HG02642 (cell line): ENCODE results near the gene TREH.
"Not testable (repeated sequence)": the region's sequence is repeated elsewhere in the genome, so short reads cannot be mapped to it uniquely, and the experiment has no call there.

Experiments
- ATAC-seq: cut with Tn5 transposase; IDR thresholded peaks from one replicate; pipeline ENCODE4 v1.9.1; 2021; ENCODE audit warnings: mild to moderate bottlenecking; ENCODE audit not compliant: unreplicated experiment, poor library complexity

The TREH gene

DNA sequence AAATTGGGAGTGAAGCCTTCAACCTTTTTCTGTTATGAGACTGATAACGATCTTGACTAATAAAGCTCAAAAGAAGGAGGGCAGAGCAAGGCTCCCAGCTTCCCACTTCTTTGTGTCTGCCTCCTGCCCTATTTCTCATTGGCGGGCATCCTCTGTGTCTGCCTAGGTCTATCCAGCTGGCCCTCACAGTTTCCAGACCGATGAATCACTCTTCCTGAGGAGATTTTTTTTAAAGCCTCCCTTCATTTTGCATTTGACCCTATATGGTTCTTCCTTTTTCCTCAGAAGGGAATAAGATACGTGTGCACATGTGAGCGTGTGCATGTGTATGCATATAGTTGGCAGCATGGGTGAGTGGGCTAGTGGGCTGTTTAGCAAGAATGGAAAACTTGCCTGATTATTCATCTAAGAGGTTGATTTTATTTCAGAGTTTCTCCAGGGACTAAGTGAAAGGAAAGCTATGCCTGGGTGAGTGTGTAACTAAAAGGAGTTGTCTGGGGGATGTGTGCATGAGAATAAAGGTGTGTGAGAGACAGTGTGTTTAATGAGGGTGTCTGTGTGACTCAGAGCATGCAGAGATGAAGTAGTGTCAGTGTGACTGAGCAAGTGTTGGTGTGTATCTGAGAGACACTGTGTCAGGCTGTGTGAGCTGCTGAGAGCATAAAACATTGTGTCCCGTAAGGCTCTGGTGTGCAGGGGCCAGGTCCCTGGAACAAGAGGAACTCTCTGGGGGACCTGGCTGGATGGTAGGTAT is 59.8 kb downstream of the TREH start:
- no peak for ATAC-seq

DNA sequence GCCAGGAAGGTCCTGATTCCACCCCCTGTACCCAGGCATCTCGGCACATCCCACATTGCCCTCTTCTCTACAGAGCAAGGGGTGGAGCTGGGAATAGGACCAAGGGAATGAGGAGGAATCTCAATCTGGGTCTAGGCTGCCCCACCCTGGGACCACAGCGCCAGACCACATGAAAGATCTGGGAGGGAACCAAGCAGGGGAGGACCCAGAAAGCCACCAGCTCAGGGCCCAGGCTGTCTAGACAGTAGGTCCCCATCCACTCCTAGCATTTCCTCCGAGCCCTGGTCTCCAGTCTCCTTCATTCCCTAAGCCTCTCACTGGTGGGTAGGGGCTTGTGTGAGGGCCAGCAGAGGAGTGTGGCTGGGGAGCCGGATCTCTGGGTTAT is 60.5 kb downstream of the TREH start:
- no peak for ATAC-seq

DNA sequence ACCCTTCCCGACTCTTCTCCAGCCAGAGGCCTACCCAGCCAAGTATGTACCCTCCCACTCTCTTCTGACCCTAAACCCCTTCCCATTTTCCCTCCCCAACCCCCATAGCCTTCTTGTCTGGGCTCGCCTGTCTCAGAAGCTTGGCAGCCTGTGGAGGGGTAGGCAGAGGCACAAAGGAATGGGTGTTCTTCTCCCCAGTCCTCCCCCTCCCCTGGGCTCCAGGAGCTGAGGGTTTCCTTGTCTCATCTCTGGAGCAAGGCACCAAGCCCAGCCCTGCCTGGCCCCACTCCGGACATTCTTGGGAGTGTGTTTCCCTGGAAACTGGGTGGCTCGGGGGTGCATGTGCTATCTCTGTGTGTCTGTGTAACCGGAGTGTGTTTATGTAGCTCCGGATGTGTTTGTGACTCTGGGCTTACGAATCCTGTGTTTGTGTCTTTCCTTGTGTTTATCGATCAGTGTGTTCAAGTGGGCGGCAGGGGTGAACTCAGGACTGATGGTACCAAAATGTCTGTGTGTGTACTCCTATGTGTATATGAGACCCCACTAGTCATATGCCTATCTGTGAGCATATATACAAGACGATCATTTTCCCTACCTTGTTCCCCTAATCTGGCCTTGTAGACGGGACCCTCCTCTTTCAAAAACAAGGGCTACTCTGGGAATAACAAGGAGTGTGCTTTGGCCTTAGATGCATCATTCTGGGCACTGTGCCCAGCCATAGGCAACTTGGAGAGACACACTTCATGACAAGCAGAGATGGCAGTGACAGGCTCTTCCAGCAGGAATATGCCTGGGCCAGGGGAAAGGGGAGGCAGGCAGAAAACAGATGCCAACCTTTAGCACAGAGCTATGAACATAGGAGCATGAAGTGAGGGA is 61.1 kb downstream of the TREH start:
- ATAC-seq = no peak

DNA sequence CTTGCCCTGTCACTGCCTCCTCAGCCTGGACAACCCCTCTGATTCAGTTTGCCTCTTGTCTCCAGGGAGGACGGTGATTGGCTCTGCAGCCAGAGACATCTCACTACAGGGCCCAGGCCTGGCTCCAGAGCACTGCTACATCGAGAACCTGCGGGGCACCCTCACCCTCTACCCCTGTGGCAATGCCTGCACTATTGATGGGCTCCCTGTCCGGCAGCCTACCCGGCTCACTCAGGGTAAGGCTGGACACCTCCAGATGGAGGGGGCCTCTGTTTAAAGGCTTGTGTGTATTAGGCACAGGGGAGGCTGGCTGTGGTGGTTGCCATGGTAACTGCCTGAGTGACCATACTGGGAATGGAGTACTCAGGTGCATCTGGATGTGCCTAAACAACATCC is 63.5 kb downstream of the TREH start:
- ATAC-seq = no peak

DNA sequence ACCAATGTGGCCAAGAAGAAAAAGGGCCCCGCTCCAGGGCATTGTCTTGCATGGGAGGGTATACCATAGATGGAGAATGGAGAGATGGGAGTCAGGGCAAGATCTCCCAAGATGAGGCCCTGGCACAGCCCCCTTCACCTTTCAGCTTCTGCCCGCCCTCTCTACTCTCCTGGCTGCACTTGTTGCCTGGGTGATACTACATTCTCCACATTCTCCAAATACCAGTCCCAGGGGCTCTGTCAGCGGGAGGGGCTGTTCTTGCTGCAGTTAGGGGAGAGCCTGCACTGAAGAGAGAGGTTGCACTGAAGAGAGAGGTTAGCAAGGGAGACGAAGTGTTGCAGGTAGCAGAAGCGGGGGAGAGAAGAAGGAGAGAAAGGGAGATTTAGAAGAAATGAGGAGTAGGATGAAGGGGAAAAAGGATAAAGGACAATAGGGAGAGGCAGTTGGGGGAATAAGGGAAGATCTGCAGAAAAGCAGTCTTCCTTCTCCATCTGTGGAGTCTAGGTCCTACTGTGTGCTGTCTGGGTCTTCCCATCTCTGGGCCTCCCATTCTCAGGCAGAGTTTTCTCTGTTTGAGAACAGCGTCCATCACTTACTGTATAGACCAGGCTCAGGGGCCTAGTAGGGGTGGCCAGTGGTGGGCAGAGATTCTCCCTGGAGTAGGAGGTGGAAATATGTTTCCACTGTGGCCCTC is 64.0 kb downstream of the TREH start:
- ATAC-seq = no peak

DNA sequence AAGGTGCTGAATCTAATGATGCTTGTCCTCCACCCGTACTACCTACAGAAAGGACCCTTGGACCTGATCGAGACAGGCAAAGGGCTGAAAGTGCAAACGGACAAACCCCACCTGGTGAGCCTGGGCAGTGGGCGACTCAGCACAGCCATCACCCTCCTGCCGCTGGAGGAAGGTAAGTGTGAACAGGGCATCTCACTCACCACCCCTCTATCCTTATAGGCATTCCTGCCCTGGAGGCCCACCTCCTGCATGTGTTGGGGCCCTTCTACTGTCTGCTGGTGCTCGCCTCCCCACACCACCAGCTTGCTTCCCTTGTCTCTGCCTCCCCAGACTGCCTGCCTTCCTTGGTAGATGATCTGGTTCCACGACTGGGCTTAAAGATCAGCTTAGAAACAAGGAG is 64.9 kb downstream of the TREH start:
- no peak for ATAC-seq

DNA sequence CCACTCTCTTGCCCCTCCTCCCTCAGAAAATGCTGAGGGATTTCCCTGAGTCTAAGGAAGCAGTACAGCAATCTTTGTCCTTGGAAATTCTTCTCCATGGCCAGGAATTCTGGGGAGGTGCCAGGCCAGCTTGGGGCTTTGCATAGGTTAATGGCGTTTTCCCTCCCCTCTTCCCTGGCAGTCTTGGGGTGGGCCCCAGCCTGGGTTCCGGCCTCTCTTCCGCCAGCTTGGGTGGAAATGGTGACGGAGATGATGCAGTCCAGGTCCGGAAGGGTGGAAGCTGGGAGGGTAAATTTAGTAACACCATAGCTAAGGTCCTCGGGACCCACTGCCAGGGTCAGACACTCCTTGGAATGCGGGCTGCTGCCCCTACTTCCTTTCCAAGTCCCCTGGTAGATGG is 67.1 kb downstream of the TREH start:
- ATAC-seq = no peak

DNA sequence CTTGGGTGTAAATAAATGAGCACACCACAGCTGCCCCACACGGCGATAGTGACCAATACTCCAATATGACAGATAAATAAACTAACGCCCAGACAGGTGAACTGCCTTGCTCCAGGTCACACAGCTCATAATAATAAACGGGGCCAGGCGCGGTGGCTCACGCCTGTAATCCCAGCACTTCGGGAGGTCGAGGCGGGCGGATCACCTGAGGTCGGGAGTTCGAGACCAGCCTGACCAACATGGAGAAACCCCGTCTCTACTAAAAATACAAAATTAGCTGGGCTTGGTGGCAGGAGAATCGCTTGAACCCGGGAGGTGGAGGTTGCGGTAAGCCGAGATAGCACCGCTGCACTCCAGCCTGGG is 68.0 kb downstream of the TREH start:
- not testable (repeated sequence) for ATAC-seq

DNA sequence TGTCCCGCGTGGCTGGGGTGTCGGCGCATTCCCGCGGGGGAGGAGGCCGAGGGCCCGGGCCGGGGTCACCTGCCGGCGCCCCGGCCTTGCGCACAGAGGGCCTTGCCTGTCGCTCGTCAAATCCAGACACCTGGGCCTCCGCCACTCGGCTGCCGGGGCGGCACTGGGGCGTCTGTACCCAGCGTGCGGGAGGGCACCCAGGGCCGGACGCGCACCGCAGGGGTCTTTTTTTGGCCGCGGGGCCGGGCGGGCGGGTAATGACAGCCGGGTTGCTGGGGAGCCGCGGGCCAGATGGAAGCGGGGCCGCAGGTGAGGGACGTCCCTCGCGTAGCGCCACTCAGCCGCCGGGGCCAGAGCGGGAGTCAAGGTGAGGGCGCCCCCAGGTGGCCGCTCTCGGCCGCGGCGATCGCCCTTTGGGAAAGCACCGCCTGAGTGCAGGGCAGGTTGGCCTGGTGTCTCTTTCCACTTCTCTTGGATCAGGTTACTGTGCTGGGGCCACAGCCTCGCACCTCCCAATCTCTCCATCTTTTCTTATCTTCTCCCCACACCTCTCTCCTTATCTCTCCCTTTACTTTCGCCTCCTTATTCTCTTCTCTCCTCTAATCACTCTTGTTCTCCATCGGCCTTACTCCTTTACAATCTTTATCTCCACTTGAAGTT is 68.5 kb downstream of the TREH start:
- peak; percentile 62 for ATAC-seq

DNA sequence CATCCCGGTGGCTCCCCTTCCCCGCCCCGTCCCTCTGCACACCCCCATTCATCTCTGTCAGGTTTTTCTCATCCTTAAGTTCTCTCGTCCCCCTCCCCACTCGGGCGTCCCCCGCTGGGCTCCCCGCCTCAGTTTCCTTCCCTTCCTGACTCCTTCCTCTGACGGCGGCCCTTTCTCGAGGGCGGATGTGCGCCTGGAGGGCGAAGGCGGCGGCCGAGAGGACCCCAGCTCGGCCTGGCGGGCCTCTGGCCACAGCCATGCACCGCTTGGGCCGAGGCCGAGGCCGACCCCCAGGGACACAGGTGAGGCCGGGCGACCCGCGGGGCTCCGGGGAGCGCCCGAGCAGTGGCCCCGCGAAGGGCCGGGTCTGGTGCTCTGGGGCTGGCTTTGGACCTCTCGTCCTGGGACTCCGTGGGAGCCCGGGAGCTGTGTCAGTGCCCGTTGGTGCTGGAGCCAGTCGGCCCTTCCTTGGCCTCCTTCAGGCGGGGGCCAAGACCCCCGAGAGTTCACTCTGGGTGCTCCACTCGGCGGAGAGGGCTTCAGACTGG is 69.2 kb downstream of the TREH start:
- no peak for ATAC-seq

DNA sequence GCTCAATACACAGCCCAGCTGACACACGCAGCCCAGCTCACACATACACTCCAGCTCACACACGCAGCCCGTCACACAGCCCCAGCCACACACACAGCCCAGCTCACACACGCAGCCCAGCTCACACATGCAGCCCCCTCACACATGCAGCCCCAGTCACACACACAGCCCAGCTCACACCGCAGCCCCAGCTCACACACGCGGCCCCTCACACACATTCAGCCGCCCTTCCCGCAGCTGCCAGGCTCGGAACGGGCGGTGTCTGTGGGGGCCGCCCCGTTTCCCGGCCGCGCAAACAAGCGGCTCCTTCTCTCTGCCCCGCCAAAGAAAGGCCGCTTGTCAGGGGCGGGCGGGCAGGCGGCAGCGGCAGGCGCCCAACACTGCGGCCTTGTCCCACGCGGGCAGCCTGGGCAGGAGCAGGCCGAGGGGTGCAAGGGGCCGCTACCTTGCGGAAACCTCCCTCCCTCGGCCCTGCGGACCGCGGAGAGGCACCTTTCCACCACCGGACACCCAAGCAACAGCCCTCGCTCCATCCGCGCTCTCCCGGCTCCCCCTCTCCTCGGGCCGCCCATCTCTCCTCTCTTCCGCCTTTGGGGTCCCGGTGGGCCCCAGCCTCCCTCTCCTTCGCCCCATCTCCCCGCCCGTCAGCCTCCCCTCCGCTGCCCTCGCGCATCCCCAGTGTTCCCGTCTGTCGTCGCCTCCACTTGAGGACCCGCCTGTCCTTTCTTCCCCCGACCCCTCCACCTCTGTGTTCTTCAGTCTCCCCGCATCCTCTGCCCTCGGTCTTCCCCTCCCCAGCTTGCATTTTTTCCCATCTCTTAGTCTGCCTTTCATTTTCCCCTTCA is 69.8 kb downstream of the TREH start:
- ATAC-seq = no peak

DNA sequence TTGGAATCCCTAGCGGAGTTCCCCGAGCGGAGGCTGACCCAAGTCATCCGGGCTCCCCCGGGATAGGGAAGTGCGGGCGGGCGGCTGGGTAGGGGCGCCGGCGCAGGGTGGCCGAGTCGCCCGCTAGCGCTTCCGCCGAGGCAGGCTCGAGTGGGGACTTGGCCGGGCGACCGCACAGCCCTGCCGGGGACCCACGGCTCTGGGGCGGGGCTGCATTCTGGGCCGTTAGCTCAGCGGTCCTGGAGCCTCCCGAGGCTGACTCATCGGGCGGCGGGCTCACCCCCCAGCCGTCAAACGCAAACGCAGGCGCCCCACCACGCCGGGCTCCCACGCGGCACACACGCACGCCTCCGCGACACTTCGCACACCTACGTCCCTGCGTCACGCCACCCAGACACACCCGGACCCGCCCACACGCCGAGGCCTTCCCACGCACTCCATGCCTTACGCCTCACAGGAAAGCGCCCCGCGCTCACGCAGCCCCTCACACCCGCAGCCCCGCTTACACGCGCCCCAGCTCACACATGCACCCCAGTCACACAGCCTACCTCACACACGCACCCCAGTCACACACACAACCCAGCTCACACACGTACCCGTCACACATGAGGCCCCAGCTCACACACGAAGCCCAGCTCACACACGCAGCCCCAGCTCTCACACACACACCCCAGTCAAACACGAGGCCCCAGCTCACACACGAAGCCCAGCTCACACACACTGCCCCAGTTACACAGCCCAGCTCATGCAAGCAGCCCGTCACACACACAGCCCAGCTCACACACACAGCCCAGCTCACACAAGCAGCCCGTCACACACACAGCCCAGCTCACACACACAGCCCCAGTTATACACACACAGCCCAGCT is 70.9 kb downstream of the TREH start:
- no peak for ATAC-seq

DNA sequence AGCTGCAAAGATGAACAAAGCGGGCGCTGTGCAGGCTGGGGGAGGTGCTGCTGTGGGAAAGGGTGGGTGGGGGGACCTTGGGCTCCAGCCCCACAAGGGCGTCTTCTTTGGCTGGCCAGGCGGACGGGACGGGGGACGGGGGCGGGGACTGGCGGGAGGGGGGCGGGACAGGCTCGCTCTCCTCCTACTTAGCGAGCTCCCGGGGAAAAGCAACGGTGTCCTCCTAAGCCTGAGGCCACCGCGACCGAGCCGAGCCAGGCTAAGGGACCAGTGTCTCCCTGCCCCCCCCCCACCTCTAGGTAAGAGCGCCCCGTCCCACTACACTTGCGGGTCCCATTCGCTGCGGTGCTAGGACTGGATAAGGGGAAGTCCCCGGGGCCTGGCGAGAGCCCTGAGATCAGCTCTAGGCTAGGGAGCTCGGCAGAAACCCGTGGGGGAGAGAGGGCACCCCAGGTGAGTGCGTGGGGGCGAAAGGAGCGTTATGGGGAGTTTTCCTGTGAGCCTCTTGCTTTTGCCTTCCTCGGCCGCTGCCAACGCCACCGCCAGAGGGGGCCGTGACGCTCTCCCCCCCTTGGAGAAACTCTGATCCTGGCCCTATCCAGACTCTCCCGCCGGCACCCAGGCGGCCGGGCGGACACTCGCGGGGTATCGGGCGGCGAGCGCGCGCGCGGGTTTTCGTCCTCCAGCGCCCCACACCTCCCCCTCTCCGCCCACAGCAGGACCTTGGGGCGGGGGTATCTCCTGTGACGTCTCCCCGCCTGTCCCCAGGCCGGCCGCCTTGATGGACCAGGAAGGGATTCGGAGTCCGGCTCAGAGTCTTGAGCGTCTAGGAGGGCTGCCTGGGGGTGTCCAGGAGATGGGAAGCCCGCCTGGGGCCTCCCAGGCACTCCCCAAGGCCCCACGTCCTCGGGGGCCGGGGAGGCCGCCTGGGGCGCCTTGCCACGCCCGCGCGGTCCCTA is 71.8 kb downstream of the TREH start, which contains the start of gene PHLDB1:
TSS of gene PHLDB1 (plus strand) at position 215 of the 959 bp plus-strand sequence. CDS start 6,222 bp downstream, outside the sequence.
- no peak for ATAC-seq
